WTC11 (cell line): Measurements from ENCODE around the gene STK11. TPM values are rescaled to one million over a fixed set of nuclear protein-coding genes. Genes with fewer than 3 reads are reported as not detected.

ENCODE experiments used
- ATAC-seq: fragments of 200-7000 bp; cut with Tn5 transposase; 2 replicates; pipeline ENCODE4 v1.10.0; 2021; ENCODE audit warnings: mild to moderate bottlenecking, moderate library complexity
- CTCF ChIA-PET: fragments of 300-600 bp; sonication (Branson Sonifier 250); formaldehyde crosslinking; loops from one replicate; lab custom pipeline; 2021; ENCODE audit warnings: antibody characterized with exemption; lab: Charles Lee
- POLR2A ChIA-PET: fragments of 350-600 bp; sonication (Branson Sonifier 250); formaldehyde crosslinking; loops from one replicate; lab custom pipeline; 2021; ENCODE audit warnings: antibody characterized with exemption; lab: Charles Lee
- DNase-seq: peaks from one replicate; pipeline ENCODE4 v3.0.0; 2021; ENCODE audit warnings: low spot score
- H3K27ac Mint-ChIP-seq: 2 replicates; pipeline ENCODE4 v1.8.0; 2021; ENCODE audit warnings: mixed read lengths
- H3K27me3 Mint-ChIP-seq: 2 replicates; pipeline ENCODE4 v1.8.0; 2021; ENCODE audit warnings: low read depth, mild to moderate bottlenecking, moderate library complexity, mixed read lengths
- H3K36me3 Mint-ChIP-seq: 2 replicates; pipeline ENCODE4 v1.8.0; 2021; ENCODE audit warnings: mixed read lengths
- H3K4me1 Mint-ChIP-seq: 2 replicates; pipeline ENCODE4 v1.8.0; 2022; ENCODE audit warnings: mixed read lengths
- H3K4me3 Mint-ChIP-seq: 2 replicates; pipeline ENCODE4 v1.8.0; 2021; ENCODE audit warnings: mild to moderate bottlenecking, moderate library complexity, mixed read lengths
- H3K9me3 Mint-ChIP-seq: 2 replicates; pipeline ENCODE4 v1.8.0; 2021; ENCODE audit warnings: mixed read lengths
- ATF1 ChIP-seq: sonication (generic); formaldehyde crosslinking; IDR thresholded peaks from 2 replicates; pipeline ENCODE4 v1.8.1; 2023; ENCODE audit warnings: mild to moderate bottlenecking, moderate library complexity, missing genetic modification reagents
- CBFB ChIP-seq: sonication (generic); formaldehyde crosslinking; IDR thresholded peaks from 2 replicates; pipeline ENCODE4 v1.8.1; 2022; ENCODE audit warnings: mild to moderate bottlenecking, low read depth, missing genetic modification reagents
- EMX1 ChIP-seq: fragments of 250-450 bp; sonication (Bioruptor Pico); IDR thresholded peaks from 2 replicates; pipeline ENCODE4 v1.8.0; 2021; ENCODE audit warnings: mild to moderate bottlenecking
- GRHL2 ChIP-seq: fragments of 250-450 bp; sonication (Bioruptor Pico); IDR thresholded peaks from 2 replicates; pipeline ENCODE4 v1.8.0; 2022; ENCODE audit warnings: mild to moderate bottlenecking, moderate library complexity; ENCODE audit not compliant: insufficient replicate concordance, severe bottlenecking
- HMGA2 ChIP-seq: fragments of 250-450 bp; sonication (Bioruptor Pico); IDR thresholded peaks from 2 replicates; pipeline ENCODE4 v1.4.0; 2021; ENCODE audit warnings: mild to moderate bottlenecking, moderate library complexity
- IRF2 ChIP-seq: sonication (generic); formaldehyde crosslinking; IDR thresholded peaks from 2 replicates; pipeline ENCODE4 v1.8.0; 2022; ENCODE audit warnings: low read depth, missing genetic modification reagents, borderline replicate concordance
- JAZF1 ChIP-seq: fragments of 250-450 bp; sonication (Bioruptor Pico); IDR thresholded peaks from 2 replicates; pipeline ENCODE4 v1.9.0; 2021; ENCODE audit warnings: moderate library complexity, mild to moderate bottlenecking, inconsistent platforms
- KAT7 ChIP-seq: sonication (generic); formaldehyde crosslinking; IDR thresholded peaks from 2 replicates; pipeline ENCODE4 v1.8.1; 2023; ENCODE audit warnings: missing genetic modification reagents, mild to moderate bottlenecking, borderline replicate concordance
- NR2C2 ChIP-seq: sonication (generic); formaldehyde crosslinking; IDR thresholded peaks from 2 replicates; pipeline ENCODE4 v1.8.0; 2022; ENCODE audit warnings: mild to moderate bottlenecking, missing genetic modification reagents
- RELA ChIP-seq: sonication (generic); formaldehyde crosslinking; IDR thresholded peaks from 2 replicates; pipeline ENCODE4 v1.8.1; 2022; ENCODE audit warnings: missing genetic modification reagents, mild to moderate bottlenecking, borderline replicate concordance
- SP1 ChIP-seq: sonication (generic); formaldehyde crosslinking; conservative IDR thresholded peaks from 2 replicates; pipeline ENCODE4 v1.8.1; 2022; ENCODE audit warnings: missing genetic modification reagents
- TP53 ChIP-seq: sonication (generic); formaldehyde crosslinking; IDR thresholded peaks from 2 replicates; pipeline ENCODE4 v1.8.1; 2023; ENCODE audit warnings: mild to moderate bottlenecking, missing genetic modification reagents
- ZBTB21 ChIP-seq: sonication (generic); formaldehyde crosslinking; IDR thresholded peaks from 2 replicates; pipeline ENCODE4 v1.8.1; 2023; ENCODE audit warnings: mild to moderate bottlenecking, missing genetic modification reagents, borderline replicate concordance
- ZNF121 ChIP-seq: sonication (generic); formaldehyde crosslinking; IDR thresholded peaks from 2 replicates; pipeline ENCODE4 v1.8.0; 2023; ENCODE audit warnings: missing genetic modification reagents
- ZNF396 ChIP-seq: fragments of 250-450 bp; sonication (Bioruptor Pico); IDR thresholded peaks from 2 replicates; pipeline ENCODE4 v1.8.0; 2021; ENCODE audit warnings: mild to moderate bottlenecking, moderate library complexity, borderline replicate concordance
- total RNA-seq: library from RNA; stranded (reverse); gene quantifications from 3 replicates; pipeline ENCODE4 v1.2.3, GENCODE V29; 2021
- TF ChIP-seq, protein P1 (sequence below): sonication (generic); formaldehyde crosslinking; IDR thresholded peaks from 2 replicates; pipeline ENCODE4 v1.8.0; 2022; ENCODE audit warnings: mild to moderate bottlenecking, missing genetic modification reagents
- TF ChIP-seq, protein P2 (sequence below): sonication (generic); formaldehyde crosslinking; IDR thresholded peaks from 2 replicates; pipeline ENCODE4 v1.8.1; 2023; ENCODE audit warnings: mild to moderate bottlenecking, moderate library complexity, missing genetic modification reagents
- TF ChIP-seq, protein P3 (sequence below): sonication (generic); formaldehyde crosslinking; conservative IDR thresholded peaks from 2 replicates; pipeline ENCODE4 v1.8.1; 2023; ENCODE audit warnings: mild to moderate bottlenecking, low read depth, missing genetic modification reagents, moderate library complexity
- TF ChIP-seq, protein P4 (sequence below): sonication (generic); formaldehyde crosslinking; IDR thresholded peaks from 2 replicates; pipeline ENCODE4 v1.8.0; 2022; ENCODE audit warnings: mild to moderate bottlenecking, missing genetic modification reagents
- TF ChIP-seq, protein P5 (sequence below): sonication (generic); formaldehyde crosslinking; IDR thresholded peaks from 2 replicates; pipeline ENCODE4 v1.8.0; 2023; ENCODE audit warnings: missing genetic modification reagents
- TF ChIP-seq, protein P6 (sequence below): sonication (generic); formaldehyde crosslinking; IDR thresholded peaks from 2 replicates; pipeline ENCODE4 v1.8.1; 2022; ENCODE audit warnings: low read depth, missing genetic modification reagents, borderline replicate concordance
- TF ChIP-seq, protein P7 (sequence below): fragments of 200-600 bp; IDR thresholded peaks from 2 replicates; pipeline ENCODE4 v1.8.0; 2022; ENCODE audit warnings: antibody characterized with exemption
- TF ChIP-seq, protein P8 (sequence below): sonication (generic); formaldehyde crosslinking; IDR thresholded peaks from 2 replicates; pipeline ENCODE4 v1.8.1; 2023; ENCODE audit warnings: mild to moderate bottlenecking, missing genetic modification reagents
- TF ChIP-seq, protein P9 (sequence below): fragments of 250-450 bp; sonication (Bioruptor Pico); IDR thresholded peaks from 2 replicates; pipeline ENCODE4 v2.1.2; 2022; ENCODE audit warnings: mild to moderate bottlenecking, moderate library complexity

Gene STK11
- total RNA-seq, 1 experiment from 2014 or later: 112 TPM

DNA sequence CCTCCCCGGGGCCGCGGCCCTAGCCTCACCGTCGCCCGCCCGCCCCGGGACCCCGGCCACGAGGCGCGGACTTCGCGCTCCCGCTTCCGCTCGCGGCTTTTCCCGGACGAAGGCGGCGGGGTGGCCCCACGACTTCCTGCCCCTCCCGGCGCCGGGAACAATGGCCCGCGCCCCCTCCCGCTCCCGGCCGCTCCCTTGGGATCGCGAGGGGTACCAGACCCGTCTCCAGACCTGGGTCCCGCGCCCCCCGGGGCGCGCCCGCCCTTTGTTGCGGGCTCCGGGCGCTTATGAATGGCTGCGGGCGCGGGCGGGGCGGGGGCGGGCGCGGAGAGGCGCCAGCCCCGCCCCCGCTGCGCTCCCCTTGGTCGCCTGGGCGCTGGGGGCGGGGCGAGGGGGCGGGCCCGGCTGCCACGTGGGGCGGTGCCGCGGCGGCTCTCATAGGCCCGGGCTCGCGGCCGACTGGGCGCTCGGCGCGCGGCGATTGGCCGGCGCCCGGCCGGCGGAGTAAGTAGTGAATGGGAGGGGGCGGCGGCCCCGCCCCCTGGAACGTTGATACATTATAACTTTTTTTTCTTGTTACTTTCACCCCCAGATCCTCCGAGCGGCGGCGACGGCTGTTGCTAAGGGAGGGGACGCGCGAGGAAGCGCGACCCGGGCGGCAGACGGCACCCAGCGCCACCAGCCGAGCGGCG, 43.9 kb downstream of the STK11 start:
- Mint-ChIP-seq H3K4me3 (peak overlapping the region; percentile 65), H3K27me3 (no peaks in the 10 kb centered on the region), H3K9me3 (no peaks in the 10 kb centered on the region), H3K36me3 (peaks cover 10% of the 10 kb centered on the region), H3K27ac (no peak overlapping the region), H3K4me1 (peaks cover 8% of the 10 kb centered on the region)
- ATAC-seq (peak; percentile 48), DNase-seq (peak; percentile 92)
- POLR2A ChIA-PET: no interaction called here
- CTCF ChIA-PET: interaction anchor here (1.0 to 1.5 kb wide), 2 partner anchors 17 to 19 kb away, joined by 3 to 4 read pairs; no protein-coding TSS in a partner anchor
- TF ChIP-seq ZNF121 (CRISPR knock-in tag): no peak
- no peak for TF ChIP-seq EMX1
- TF ChIP-seq ZNF396 (CRISPR knock-in tag): no peak
- TF ChIP-seq ATF1: no peak
- TF ChIP-seq, protein P1, sequence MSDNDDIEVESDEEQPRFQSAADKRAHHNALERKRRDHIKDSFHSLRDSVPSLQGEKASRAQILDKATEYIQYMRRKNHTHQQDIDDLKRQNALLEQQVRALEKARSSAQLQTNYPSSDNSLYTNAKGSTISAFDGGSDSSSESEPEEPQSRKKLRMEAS (CRISPR knock-in tag): peak; percentile 53; the same call in 1 of the 2 replicates
- TF ChIP-seq, protein P2, sequence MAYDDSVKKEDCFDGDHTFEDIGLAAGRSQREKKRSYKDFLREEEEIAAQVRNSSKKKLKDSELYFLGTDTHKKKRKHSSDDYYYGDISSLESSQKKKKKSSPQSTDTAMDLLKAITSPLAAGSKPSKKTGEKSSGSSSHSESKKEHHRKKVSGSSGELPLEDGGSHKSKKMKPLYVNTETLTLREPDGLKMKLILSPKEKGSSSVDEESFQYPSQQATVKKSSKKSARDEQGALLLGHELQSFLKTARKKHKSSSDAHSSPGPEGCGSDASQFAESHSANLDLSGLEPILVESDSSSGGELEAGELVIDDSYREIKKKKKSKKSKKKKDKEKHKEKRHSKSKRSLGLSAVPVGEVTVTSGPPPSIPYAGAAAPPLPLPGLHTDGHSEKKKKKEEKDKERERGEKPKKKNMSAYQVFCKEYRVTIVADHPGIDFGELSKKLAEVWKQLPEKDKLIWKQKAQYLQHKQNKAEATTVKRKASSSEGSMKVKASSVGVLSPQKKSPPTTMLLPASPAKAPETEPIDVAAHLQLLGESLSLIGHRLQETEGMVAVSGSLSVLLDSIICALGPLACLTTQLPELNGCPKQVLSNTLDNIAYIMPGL (CRISPR knock-in tag): no peak
- no peak for TF ChIP-seq HMGA2 (CRISPR knock-in tag)
- TF ChIP-seq, protein P3, sequence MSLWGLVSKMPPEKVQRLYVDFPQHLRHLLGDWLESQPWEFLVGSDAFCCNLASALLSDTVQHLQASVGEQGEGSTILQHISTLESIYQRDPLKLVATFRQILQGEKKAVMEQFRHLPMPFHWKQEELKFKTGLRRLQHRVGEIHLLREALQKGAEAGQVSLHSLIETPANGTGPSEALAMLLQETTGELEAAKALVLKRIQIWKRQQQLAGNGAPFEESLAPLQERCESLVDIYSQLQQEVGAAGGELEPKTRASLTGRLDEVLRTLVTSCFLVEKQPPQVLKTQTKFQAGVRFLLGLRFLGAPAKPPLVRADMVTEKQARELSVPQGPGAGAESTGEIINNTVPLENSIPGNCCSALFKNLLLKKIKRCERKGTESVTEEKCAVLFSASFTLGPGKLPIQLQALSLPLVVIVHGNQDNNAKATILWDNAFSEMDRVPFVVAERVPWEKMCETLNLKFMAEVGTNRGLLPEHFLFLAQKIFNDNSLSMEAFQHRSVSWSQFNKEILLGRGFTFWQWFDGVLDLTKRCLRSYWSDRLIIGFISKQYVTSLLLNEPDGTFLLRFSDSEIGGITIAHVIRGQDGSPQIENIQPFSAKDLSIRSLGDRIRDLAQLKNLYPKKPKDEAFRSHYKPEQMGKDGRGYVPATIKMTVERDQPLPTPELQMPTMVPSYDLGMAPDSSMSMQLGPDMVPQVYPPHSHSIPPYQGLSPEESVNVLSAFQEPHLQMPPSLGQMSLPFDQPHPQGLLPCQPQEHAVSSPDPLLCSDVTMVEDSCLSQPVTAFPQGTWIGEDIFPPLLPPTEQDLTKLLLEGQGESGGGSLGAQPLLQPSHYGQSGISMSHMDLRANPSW (CRISPR knock-in tag): no peak
- peak; percentile 86 for TF ChIP-seq SP1 (CRISPR knock-in tag)
- TF ChIP-seq NR2C2 (CRISPR knock-in tag): no peak
- TF ChIP-seq, protein P4, sequence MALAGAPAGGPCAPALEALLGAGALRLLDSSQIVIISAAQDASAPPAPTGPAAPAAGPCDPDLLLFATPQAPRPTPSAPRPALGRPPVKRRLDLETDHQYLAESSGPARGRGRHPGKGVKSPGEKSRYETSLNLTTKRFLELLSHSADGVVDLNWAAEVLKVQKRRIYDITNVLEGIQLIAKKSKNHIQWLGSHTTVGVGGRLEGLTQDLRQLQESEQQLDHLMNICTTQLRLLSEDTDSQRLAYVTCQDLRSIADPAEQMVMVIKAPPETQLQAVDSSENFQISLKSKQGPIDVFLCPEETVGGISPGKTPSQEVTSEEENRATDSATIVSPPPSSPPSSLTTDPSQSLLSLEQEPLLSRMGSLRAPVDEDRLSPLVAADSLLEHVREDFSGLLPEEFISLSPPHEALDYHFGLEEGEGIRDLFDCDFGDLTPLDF (CRISPR knock-in tag): no peak
- no peak for TF ChIP-seq CBFB
- TF ChIP-seq, protein P5, sequence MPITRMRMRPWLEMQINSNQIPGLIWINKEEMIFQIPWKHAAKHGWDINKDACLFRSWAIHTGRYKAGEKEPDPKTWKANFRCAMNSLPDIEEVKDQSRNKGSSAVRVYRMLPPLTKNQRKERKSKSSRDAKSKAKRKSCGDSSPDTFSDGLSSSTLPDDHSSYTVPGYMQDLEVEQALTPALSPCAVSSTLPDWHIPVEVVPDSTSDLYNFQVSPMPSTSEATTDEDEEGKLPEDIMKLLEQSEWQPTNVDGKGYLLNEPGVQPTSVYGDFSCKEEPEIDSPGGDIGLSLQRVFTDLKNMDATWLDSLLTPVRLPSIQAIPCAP (CRISPR knock-in tag): no peak
- TF ChIP-seq, protein P6, sequence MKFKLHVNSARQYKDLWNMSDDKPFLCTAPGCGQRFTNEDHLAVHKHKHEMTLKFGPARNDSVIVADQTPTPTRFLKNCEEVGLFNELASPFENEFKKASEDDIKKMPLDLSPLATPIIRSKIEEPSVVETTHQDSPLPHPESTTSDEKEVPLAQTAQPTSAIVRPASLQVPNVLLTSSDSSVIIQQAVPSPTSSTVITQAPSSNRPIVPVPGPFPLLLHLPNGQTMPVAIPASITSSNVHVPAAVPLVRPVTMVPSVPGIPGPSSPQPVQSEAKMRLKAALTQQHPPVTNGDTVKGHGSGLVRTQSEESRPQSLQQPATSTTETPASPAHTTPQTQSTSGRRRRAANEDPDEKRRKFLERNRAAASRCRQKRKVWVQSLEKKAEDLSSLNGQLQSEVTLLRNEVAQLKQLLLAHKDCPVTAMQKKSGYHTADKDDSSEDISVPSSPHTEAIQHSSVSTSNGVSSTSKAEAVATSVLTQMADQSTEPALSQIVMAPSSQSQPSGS: no peak
- TF ChIP-seq, protein P7, sequence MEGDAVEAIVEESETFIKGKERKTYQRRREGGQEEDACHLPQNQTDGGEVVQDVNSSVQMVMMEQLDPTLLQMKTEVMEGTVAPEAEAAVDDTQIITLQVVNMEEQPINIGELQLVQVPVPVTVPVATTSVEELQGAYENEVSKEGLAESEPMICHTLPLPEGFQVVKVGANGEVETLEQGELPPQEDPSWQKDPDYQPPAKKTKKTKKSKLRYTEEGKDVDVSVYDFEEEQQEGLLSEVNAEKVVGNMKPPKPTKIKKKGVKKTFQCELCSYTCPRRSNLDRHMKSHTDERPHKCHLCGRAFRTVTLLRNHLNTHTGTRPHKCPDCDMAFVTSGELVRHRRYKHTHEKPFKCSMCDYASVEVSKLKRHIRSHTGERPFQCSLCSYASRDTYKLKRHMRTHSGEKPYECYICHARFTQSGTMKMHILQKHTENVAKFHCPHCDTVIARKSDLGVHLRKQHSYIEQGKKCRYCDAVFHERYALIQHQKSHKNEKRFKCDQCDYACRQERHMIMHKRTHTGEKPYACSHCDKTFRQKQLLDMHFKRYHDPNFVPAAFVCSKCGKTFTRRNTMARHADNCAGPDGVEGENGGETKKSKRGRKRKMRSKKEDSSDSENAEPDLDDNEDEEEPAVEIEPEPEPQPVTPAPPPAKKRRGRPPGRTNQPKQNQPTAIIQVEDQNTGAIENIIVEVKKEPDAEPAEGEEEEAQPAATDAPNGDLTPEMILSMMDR: no peak
- TF ChIP-seq TP53 (CRISPR knock-in tag): no peak
- no peak for TF ChIP-seq KAT7 (CRISPR knock-in tag)
- TF ChIP-seq, protein P8, sequence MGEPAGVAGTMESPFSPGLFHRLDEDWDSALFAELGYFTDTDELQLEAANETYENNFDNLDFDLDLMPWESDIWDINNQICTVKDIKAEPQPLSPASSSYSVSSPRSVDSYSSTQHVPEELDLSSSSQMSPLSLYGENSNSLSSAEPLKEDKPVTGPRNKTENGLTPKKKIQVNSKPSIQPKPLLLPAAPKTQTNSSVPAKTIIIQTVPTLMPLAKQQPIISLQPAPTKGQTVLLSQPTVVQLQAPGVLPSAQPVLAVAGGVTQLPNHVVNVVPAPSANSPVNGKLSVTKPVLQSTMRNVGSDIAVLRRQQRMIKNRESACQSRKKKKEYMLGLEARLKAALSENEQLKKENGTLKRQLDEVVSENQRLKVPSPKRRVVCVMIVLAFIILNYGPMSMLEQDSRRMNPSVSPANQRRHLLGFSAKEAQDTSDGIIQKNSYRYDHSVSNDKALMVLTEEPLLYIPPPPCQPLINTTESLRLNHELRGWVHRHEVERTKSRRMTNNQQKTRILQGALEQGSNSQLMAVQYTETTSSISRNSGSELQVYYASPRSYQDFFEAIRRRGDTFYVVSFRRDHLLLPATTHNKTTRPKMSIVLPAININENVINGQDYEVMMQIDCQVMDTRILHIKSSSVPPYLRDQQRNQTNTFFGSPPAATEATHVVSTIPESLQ (CRISPR knock-in tag): no peak
- no peak for TF ChIP-seq JAZF1
- no peak for TF ChIP-seq GRHL2 (CRISPR knock-in tag)
- TF ChIP-seq RELA (CRISPR knock-in tag): no peak
- no peak for TF ChIP-seq IRF2
- TF ChIP-seq ZBTB21 (CRISPR knock-in tag): no peak
- TF ChIP-seq, protein P9, sequence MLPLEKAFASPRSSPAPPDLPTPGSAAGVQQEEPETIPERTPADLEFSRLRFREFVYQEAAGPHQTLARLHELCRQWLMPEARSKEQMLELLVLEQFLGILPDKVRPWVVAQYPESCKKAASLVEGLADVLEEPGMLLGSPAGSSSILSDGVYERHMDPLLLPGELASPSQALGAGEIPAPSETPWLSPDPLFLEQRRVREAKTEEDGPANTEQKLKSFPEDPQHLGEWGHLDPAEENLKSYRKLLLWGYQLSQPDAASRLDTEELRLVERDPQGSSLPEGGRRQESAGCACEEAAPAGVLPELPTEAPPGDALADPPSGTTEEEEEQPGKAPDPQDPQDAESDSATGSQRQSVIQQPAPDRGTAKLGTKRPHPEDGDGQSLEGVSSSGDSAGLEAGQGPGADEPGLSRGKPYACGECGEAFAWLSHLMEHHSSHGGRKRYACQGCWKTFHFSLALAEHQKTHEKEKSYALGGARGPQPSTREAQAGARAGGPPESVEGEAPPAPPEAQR: no peak
